Measurements from ENCODE around the gene KRTAP9-6. TPM values are rescaled to one million over a fixed set of nuclear protein-coding genes. Genes with fewer than 3 reads are reported as not detected.
"Not testable (repeated sequence)": the region's sequence is repeated elsewhere in the genome, so short reads cannot be mapped to it uniquely, and the experiment has no call there.

KRTAP9-6 gene
- total RNA-seq, 1 donor from 2014 or later = not detected

DNA sequence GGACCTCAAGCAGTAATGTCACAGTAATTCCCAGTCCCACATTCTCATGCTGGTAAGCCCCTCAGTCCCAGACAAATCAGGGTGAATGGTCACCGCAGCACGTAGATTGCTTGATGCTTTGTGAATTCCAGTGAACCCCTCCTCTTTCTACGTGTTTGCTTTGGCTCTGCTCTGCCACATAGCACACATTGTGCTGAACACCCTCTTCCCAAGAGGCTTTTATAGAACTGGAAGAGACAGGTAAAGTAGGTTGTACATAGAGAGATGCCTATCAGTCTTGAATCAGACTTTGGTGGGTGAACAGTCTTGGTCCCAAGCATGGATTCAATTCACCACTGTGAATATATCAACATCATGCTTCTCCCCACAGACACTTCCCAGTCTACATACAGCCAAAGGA is 579 bp upstream of the KRTAP9-6 start:
- no peak for FAIRE-seq

DNA sequence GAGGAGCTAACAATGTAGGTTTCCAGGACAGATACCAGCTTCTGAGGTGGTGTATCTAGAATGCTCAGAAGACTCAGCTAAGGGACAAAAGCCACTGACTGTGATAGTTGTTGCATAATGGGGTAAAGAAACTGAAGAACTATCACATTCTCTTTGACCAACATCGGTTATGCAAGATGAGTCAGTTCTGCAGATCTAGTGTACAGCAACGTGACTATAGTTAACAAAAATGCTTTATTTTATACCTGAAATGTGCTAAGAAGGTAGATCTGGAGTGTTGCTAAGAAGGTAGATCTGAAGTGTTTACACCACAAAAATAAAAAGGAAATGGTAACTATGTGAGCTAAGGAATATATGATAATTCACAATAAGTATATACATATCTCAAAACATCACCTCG is 2.5 kb downstream of the KRTAP9-6 start:
- Histone ChIP-seq H3K9me3 (ENCODE audit: insufficient read depth, low read depth, low read length) (no peaks in the 10 kb centered on the region), H3K4me1 (ENCODE audit: insufficient read depth, low read length) (no peaks in the 10 kb centered on the region), H3K27me3 (ENCODE audit: insufficient read depth, low read length) (no peaks in the 10 kb centered on the region), H3K4me2 (ENCODE audit: low read length) (no peak overlapping the region), H4K20me1 (ENCODE audit: insufficient read depth, low read length) (no peaks in the 10 kb centered on the region), H3K9ac (ENCODE audit: low read length) (no peak overlapping the region), H3K79me2 (ENCODE audit: insufficient read depth, low read length) (no peaks in the 10 kb centered on the region), H2AFZ (ENCODE audit: low read depth, low read length) (no peak overlapping the region), H3K4me3 (ENCODE audit: insufficient read depth, low read depth, low read length) (no peak overlapping the region), H3K36me3 (ENCODE audit: insufficient read depth, low read length) (no peaks in the 10 kb centered on the region), H3K27ac (ENCODE audit: low read depth, low read length) (no peak overlapping the region)
- FAIRE-seq (no peak), DNase-seq (ENCODE audit: low read depth) (no peak)
- TF ChIP-seq CTCF (IDR thresholded peaks at IDR 0.05; ENCODE audit: insufficient read depth, low read depth, low read length) = no peak
- no peak for TF ChIP-seq EZH2 (IDR thresholded peaks at IDR 0.05; ENCODE audit: insufficient read depth, low read length)
- Mint-ChIP-seq H3K36me3 (ENCODE audit: low read depth, unreplicated experiment) (no peaks in the 10 kb centered on the region), H3K27ac (ENCODE audit: unreplicated experiment) (no peak overlapping the region), H3K27me3 (ENCODE audit: low read depth, unreplicated experiment) (peaks cover 6% of the 10 kb centered on the region), H3K4me3 (ENCODE audit: unreplicated experiment) (no peak overlapping the region), H3K4me1 (ENCODE audit: low read depth, unreplicated experiment) (no peaks in the 10 kb centered on the region), H3K9me3 (ENCODE audit: unreplicated experiment) (no peaks in the 10 kb centered on the region)

More for the DNA sequence above, 579 bp upstream of the KRTAP9-6 start:
- peaks cover 2% of the 10 kb centered on the region for H3K27me3 ChIP-seq (ENCODE audit: insufficient read depth, low read length)
- no peak for DNase-seq (ENCODE audit: low read depth)
- H3K4me2 ChIP-seq (ENCODE audit: low read length) = no peak overlapping the region
- Mint-ChIP-seq H3K27me3 (ENCODE audit: low read depth, unreplicated experiment) (peaks cover 16% of the 10 kb centered on the region), H3K4me3 (ENCODE audit: unreplicated experiment) (no peak overlapping the region), H3K36me3 (ENCODE audit: low read depth, unreplicated experiment) (no peaks in the 10 kb centered on the region), H3K27ac (ENCODE audit: unreplicated experiment) (no peak overlapping the region), H3K4me1 (ENCODE audit: low read depth, unreplicated experiment) (peaks cover 2% of the 10 kb centered on the region), H3K9me3 (ENCODE audit: unreplicated experiment) (no peaks in the 10 kb centered on the region)
- TF ChIP-seq CTCF (IDR thresholded peaks at IDR 0.05; ENCODE audit: insufficient read depth, low read depth, low read length) (no peak), EZH2 (IDR thresholded peaks at IDR 0.05; ENCODE audit: insufficient read depth, low read length) (no peak)
- H3K4me1 ChIP-seq (ENCODE audit: insufficient read depth, low read length) = no peaks in the 10 kb centered on the region
- H3K9me3 ChIP-seq (ENCODE audit: insufficient read depth, low read depth, low read length) = no peaks in the 10 kb centered on the region
- H3K79me2 ChIP-seq (ENCODE audit: insufficient read depth, low read length) = no peaks in the 10 kb centered on the region
- H3K4me3 ChIP-seq (ENCODE audit: insufficient read depth, low read depth, low read length) = no peak overlapping the region
- no peaks in the 10 kb centered on the region for H4K20me1 ChIP-seq (ENCODE audit: insufficient read depth, low read length)
- no peak overlapping the region for H2AFZ ChIP-seq (ENCODE audit: low read depth, low read length)
- no peaks in the 10 kb centered on the region for H3K36me3 ChIP-seq (ENCODE audit: insufficient read depth, low read length)
- no peak overlapping the region for H3K9ac ChIP-seq (ENCODE audit: low read length)
- H3K27ac ChIP-seq (ENCODE audit: low read depth, low read length) = no peak overlapping the region

DNA sequence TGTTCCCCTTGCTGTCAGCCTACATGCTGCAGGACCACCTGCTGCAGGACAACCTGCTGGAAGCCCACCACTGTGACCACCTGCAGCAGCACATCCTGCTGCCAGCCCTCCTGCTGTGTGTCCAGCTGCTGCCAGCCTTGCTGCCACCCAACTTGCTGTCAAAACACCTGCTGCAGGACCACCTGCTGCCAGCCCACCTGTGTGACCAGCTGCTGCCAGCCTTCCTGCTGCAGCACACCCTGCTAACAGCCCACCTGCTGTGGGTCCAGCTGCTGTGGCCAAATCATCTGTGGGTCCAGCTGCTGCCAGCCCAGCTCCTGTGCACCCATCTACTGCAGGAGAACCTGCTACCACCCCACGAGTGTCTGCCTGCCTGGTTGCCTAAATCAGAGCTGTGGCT is 6.1 kb downstream of the KRTAP9-6 start:
- H3K4me3 ChIP-seq (ENCODE audit: insufficient read depth, low read depth, low read length); H3K9ac ChIP-seq (ENCODE audit: low read length); H3K9me3 ChIP-seq (ENCODE audit: insufficient read depth, low read depth, low read length); H3K27ac ChIP-seq (ENCODE audit: low read depth, low read length); H3K9me3 Mint-ChIP-seq (ENCODE audit: unreplicated experiment); H3K36me3 ChIP-seq (ENCODE audit: insufficient read depth, low read length); H3K27me3 Mint-ChIP-seq (ENCODE audit: low read depth, unreplicated experiment); H3K27ac Mint-ChIP-seq (ENCODE audit: unreplicated experiment); H4K20me1 ChIP-seq (ENCODE audit: insufficient read depth, low read length); H3K36me3 Mint-ChIP-seq (ENCODE audit: low read depth, unreplicated experiment); H3K4me3 Mint-ChIP-seq (ENCODE audit: unreplicated experiment); FAIRE-seq; H3K4me1 Mint-ChIP-seq (ENCODE audit: low read depth, unreplicated experiment); H3K79me2 ChIP-seq (ENCODE audit: insufficient read depth, low read length); H3K4me1 ChIP-seq (ENCODE audit: insufficient read depth, low read length); H3K4me2 ChIP-seq (ENCODE audit: low read length); H2AFZ ChIP-seq (ENCODE audit: low read depth, low read length); H3K27me3 ChIP-seq (ENCODE audit: insufficient read depth, low read length); DNase-seq (ENCODE audit: low read depth): not testable (repeated sequence)

All from astrocyte (in vitro differentiated cells and primary cell).